ENCODE measurements around the gene SLC38A3.

SLC38A3 gene

DNA sequence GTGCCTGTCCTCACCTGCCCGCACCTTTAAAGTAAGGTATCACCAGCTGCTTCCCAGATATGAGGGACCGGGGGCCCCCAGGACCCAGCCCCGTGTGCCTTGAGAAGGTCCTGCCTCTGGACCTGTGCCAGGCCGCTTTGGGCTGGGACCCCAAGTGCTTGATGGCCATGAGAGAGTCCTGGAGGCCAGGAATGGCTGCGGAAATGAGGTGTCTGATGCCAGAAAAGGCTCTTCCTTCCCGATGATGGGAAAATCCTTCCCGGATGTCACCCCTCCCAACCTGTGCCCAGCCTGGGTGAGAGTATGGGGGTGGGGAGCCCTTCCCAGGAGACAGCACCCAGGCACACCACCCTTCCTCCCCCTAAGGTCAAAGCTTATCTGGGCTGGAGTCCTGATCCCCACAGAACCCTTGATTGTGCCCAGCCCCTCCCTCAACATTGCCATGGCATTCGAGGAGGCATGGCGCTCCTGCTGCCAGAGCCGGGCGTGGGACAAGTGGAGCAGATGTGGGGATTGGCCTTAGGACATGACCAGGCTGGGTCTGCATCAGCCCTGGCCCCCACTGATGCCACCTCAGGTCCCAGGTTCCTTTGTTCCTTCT lies 35.7 kb upstream of the SLC38A3 start:
- DNase-seq = no peak

DNA sequence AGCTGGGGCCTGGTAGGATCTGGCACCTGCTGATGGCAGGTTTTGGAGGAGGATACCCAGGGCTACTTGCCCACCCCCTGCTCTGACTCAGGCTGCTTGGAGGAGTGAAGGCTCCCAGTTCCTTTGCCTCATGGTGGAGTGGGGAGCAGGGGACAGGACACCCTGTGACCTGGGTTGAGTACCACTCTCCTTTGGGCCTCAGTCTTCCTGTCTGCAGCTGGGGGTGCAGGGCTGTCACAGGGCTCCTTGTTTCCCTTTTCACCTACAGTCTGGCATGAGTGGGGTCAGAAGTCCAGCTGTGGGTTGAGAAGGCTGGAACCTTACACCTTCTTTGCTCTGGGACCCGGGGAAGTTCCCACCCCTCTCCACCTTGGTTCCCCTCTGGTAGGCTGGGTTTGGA lies 35.2 kb upstream of the SLC38A3 start:
- no peak for DNase-seq

DNA sequence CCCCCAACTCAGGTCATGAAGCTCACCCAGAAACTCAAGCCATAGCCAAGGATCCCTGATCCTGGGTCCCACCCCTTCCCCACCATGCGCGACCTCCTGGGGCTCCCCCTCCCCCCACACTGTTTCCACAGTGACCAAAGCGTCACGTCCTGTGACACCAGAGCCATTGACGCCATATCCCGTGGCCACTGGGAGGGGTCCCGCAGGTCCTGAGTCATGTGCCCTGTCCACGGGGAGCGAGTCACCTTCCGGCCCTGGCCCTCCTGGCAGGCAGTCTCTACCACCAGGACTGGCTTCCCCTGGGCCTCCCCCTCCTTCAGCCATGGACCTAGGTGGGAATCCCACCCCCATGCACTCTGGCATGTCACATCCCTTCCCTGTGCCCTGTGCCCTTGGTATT lies 34.4 kb upstream of the SLC38A3 start:
- DNase-seq = no peak

DNA sequence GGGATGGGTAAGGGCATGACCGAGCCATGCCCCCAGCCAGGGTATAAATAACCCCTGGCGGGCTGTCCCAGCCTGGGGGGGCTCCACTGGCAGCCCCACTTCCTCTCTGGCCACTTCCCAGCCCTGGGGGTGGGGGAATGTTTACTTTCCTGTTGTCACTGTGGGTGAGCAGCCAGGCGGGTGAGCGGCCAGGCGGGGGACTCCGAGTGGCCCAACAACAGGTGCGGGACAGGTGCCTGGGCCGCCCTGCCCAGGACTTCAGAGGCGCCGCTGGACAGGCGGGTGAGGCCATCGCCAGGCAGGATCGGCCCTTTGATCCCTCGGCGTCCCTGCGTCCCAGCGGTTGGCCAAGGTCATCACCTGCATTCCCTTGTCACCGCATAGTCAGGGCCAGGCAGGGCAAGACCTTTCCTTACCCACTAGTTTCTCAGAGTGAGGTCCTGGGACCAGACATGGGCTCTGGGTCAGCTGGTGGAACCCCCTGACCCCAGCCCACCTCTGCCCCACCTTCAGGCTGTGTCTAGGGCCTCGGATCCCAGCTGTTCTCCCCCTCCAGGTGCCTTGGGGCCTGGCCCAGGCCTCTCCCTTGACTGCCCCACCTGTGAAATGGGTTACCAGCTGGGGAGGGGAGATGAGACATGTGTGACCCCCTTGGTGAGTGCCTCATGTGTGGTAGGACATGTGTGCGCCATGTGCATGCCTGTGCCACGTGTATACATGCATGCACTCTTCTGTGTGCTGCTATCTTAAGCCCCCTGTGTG lies 33.4 kb upstream of the SLC38A3 start:
- no peak for DNase-seq

DNA sequence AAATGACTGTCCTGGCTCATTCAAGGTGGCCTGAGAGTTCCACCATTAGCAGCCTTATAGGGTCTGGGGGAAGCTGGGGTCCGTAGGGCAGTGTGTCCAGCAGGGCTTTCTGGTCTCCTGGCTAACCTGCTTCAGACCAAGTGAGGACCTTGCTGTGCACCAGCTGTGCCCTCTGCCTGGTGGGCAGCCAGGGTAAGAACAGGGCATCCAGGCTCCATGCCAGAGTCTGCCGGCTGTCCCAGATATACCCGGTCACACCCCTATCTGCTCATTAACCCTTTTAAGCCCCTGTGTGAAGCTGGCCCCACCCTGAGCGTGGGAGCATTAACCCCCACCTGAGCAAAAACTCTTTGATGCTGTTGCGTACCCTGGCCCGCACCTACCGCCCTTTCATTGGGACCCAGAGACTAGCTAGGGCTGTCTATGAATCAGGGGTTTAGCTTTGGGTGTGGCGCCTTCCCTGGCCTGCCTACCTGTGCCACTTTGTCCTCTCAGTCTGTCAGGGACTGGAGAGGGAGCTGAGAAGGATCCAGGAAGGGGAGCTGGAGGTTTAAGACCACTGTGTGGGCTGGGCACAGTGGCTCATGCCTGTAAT lies 32.3 kb upstream of the SLC38A3 start:
- DNase-seq = no peak

DNA sequence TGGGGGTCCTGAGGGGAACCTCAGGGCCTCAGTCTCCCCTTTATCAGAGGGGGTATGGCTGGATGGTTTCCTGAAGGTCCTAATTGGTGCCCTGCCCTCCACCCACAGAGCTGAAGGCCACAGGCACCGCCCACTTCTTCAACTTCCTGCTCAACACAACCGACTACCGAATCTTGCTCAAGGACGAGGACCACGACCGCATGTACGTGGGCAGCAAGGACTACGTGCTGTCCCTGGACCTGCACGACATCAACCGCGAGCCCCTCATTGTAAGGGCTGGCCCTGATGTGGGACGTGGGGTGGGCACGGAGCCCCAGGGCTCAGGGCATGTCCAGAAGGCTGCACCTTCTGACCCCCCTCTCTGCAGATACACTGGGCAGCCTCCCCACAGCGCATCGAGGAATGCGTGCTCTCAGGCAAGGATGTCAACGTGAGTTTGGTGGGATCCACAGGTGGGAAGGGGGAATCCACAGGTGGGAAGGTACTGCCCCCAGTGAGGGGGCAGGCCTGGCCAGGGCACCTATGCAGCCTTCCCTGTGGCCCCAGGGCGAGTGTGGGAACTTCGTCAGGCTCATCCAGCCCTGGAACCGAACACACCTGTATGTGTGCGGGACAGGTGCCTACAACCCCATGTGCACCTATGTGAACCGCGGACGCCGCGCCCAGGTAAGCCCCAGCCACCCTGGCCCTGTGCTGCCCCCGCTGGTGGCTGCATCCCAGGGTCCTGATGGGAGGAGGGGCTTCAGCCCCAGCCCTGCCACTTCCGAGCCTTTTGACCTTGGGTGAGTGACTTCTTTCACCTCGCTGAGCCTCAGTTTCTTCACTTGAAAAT lies 31.2 kb upstream of the SLC38A3 start:
- DNase-seq = no peak

DNA sequence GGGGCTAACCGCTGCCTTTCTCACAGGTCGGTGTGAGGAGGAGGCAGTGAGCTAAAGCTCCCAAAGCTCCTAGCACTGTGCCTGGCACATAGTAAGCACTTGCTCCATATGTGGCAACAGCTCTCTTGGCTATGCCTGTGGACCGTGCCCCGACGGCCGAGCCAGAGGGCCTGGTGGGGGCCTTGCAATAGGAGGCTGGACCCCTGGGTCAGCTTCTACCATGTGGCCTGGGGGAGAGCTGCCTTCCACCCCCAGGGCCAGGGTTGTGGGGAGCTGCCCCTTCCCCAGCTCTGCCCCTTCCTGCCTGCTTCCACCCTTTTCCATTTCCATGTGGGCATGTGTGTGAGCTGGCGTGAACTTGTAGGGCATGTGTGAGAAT lies 30.6 kb upstream of the SLC38A3 start:
- no peak for DNase-seq

DNA sequence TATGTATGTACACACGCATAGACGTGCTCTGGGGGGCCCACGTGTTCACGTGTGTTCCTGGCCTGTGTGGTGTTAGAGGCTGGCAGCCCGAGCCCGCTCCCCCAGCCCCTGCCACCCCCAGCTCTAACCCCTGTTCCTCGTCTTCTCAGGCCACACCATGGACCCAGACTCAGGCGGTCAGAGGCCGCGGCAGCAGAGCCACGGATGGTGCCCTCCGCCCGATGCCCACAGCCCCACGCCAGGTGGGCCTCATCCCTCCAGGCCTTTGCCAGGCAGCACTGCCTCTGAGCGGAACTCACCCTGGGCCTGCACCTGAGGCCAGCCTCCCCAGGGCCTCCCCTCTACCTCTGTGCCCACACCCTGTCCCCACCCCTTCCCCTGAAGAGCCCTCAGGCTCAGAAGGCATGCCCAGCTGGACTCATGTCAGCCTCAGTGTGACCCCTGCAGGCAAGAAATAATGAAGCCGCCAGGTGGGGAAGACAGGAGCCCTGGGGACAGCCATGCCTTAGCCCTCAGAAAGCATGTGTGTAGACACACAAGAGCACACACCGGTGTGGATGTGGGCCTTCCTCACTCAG lies 30.0 kb upstream of the SLC38A3 start:
- no peak for DNase-seq

DNA sequence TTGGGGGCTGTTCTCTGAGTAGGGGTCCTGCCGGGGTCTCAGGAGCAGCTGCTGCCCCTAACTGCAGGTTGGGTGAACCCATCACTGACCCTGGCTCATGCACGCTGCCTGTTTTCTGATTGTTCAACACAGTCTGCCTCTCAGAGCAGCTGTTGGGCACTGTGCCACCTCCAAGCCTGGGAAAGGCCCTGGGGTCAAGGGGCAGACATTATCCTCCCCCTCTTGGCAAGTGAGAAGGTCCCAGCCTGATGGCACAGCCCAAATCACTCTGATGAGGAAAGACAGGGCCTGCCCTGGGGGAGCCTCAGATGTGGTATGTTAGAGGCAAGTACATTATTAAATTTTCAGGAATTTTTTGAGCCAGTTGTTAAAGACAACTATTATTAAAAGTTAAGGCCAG lies 27.7 kb upstream of the SLC38A3 start:
- DNase-seq = no peak

GRCh38 chr3:50179710-50180109 lies 25.4 kb upstream of the SLC38A3 start:
- DNase-seq = no peak

GRCh38 chr3:50181985-50182384 lies 23.1 kb upstream of the SLC38A3 start:
- DNase-seq = no peak

DNA sequence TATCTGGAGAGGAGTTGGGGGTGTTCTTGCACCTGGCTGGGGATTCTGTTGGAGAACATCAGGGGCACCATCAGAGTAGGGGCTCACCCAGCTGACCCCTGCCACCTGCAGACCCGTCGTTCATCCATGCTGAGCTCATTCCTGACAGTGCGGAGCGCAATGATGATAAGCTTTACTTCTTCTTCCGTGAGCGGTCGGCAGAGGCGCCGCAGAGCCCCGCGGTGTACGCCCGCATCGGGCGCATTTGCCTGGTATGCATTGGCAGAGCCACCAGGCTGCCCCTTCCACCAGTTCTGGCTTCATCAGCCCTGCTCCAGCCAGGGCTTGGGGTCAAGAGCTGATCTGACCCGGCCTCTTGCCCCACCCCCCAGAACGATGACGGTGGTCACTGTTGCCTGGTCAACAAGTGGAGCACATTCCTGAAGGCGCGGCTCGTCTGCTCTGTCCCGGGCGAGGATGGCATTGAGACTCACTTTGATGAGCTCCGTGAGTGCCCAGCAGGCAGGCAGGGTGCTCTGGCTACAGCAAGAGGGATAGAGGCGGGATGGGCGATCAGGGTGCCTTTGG lies 22.5 kb upstream of the SLC38A3 start:
- no peak for DNase-seq

DNA sequence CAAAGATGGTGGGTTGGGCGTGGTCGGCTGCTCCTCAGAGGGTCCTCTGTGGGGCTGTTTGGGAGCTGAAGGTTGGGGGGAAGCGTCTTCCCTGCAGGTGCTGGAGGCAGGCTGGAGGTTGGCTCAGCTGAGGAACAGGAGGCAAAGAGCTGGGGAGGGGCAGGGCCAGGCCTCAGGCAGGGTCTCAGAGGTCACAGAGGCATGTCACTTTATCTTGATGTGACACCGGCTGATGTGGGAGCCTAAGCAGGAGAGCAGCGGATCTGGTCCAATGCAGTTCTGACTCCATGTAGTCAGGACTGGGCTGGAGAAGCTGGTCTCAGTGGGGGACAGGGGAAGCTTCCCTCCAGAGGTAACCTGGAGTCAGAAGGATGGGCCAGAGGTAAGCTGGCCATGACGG lies 21.3 kb upstream of the SLC38A3 start:
- DNase-seq = no peak

DNA sequence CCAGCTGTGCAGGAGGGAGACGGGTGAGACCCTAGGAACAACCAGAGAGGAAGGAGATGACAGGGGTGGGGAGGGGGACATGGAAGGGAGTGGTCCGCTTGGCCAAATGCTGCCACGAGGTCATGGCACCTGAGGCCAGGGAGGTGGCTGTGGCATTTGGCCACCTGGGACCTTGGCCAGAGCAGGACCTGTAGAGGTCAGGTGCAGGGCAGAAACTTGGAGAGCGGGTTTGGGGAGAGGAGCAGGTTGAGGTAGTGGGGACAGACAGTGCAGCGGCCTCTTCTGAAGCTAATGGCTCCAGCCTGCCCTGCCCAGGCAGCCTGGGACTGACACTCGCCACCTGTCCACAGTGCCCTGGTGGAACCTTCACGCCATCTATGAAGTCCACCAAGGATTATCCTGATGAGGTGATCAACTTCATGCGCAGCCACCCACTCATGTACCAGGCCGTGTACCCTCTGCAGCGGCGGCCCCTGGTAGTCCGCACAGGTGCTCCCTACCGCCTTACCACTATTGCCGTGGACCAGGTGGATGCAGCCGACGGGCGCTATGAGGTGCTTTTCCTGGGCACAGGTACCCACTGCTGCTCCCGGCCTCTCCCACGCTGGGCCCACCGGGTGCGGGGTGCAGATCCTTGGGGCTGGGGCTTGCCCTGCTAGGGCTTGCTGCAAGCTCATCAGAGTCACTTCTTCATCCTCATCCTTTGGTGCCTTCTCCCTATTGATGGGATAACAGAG lies 20.7 kb upstream of the SLC38A3 start:
- no peak for DNase-seq

DNA sequence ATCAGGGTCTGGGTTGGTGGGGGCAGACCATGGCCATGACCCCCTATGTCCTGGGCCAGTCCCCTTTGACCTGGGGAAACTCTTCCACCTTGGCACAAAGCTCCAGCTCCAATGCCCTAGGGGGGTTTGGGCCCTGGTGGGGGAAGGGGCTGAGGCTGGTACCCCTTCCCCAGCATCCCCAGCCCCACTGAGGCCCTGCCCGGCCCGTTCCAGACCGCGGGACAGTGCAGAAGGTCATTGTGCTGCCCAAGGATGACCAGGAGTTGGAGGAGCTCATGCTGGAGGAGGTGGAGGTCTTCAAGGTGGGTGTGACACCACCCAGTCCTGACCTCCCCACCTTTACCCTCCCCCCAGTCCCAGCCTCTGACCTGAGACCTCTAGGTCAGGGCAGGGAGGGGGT lies 19.8 kb upstream of the SLC38A3 start:
- DNase-seq = no peak

- DNase-seq = no peak
Observed at GRCh38 chr3:50186096-50186495, 19.0 kb upstream of the SLC38A3 start.

DNA sequence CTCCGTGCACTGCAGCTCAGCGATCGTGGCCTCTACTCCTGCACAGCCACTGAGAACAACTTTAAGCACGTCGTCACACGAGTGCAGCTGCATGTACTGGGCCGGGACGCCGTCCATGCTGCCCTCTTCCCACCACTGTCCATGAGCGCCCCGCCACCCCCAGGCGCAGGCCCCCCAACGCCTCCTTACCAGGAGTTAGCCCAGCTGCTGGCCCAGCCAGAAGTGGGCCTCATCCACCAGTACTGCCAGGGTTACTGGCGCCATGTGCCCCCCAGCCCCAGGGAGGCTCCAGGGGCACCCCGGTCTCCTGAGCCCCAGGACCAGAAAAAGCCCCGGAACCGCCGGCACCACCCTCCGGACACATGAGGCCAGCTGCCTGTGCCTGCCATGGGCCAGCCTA lies 17.3 kb upstream of the SLC38A3 start:
- no peak for DNase-seq

DNA sequence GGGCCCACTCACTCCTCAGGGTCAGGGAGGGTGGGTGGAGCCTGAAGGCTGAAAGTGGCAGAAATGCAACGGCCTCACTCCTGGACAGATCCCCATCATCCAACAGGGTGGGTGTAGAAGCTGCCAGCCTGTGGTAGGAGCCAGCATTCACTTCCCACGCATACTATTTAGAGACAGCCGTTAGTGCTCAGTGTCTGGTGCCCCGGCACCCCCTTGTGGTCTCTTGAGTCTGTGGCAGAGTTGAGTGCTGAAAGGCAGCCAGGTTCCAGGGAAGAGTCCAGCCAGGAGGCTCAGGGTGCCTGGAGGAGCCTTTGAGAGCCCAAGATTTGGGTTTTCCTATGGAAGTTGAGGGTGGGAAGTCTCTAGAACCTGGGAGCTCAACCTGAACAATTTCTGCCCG lies 15.8 kb upstream of the SLC38A3 start:
- no peak for DNase-seq

DNA sequence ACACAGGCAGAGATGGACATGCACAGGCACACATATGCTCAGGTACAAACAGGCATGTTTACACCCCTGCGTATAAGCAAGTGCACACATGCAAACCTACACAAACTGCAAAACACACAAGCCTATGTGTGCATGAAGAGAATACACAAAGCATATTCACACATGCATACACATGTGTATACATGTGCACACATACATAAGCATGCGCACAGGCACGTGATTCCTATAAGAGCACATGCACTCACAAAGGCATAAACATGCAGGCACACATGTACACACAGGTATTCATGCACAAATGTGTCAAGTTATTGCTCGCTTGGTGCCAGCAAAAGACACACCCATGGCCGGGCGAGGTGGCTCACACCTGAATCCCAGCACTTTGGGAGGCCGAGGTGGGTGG lies 15.1 kb upstream of the SLC38A3 start:
- no peak for DNase-seq

DNA sequence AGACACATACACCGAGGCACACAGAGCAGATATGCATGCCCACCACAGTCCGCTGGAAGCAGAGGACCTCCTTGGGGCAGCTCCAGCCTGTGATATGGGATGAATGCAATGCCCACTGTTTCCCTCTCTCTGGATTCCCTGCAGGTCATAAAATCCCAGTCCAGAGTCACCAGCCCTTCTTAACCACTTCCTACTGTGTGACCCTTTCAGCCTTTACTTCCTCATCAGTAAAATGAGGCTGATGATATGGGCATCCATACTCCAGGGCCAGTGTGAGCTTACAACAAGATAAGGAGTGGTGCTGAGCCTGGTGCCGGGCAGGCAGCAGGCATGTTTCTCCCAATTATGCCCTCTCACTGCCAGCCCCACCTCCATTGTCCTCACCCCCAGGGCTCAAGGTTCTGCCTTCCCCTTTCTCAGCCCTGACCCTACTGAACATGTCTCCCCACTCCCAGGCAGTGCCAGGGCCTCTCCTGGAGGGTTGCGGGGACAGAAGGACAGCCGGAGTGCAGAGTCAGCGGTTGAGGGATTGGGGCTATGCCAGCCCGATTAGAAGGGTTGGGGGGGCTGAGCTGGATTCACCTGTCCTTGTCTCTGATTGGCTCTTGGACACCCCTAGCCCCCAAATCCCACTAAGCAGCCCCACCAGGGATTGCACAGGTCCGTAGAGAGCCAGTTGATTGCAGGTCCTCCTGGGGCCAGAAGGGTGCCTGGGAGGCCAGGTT lies 14.0 kb upstream of the SLC38A3 start, which contains the start of gene GNAT1:
Gene GNAT1, plus strand, starts transcription at position 675 of the 725 bp plus-strand sequence. CDS start 116 bp downstream, outside the sequence.
- DNase-seq = no peak

DNA sequence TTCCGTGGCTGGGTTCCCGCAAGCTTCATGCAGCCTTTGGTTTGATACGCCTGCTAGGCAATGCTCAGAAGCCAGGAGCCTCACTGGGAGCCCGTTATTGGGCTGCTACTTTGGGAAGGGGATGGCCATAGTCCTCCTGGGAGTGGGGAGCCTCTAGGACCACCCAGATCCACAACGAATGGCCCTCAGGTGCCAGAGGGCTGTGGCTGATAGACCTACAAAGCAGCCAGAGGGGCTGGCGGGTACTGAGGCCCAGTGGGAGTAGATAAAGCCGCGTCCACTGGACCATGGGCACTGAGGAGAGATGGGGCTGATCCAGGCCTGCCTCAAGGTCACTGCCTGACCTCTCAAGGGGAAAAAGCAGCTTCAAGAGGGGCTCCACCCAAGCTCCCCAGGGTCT lies 12.9 kb upstream of the SLC38A3 start:
- DNase-seq = no peak
